HepG2 (cell line): ENCODE measurements around the gene MYOF. TPM values are rescaled to one million over a fixed set of nuclear protein-coding genes. Genes with fewer than 3 reads are reported as not detected.
A peak's percentile ranks its signal among the peaks of the same experiment; 100 is the strongest.

ENCODE experiments used
- ATAC-seq: fragments of 200-7000 bp; cut with Tn5 transposase; 3 replicates; pipeline ENCODE4 v1.9.1; 2020; ENCODE audit warnings: mild to moderate bottlenecking, moderate library complexity
- BruUV-seq: library from RNA; stranded (reverse); fragments of 400-500 nt; replicated peaks from 2 replicates; lab custom pipeline; 2021; lab: Mats Ljungman, UMichigan
- CTCF ChIA-PET: fragments of 300-600 bp; formaldehyde crosslinking; extraction: SDS; loops from one replicate; lab custom pipeline; 2021; ENCODE audit warnings: low total read pairs, inconsistent platforms, low intra/inter-chr PET ratio; lab: Yijun Ruan, JAX
- POLR2A ChIA-PET: fragments of 350-600 bp; sonication (Branson Sonifier 250); formaldehyde crosslinking; loops from one replicate; lab custom pipeline; 2020; ENCODE audit warnings: antibody characterized with exemption, inconsistent platforms; lab: Yijun Ruan, JAX
- DNase-seq: peaks from one replicate; pipeline ENCODE4 v3.0.0-alpha.2; 2015; ENCODE audit warnings: low spot score
- FAIRE-seq: peaks from 3 replicates; lab custom pipeline; 2011; peaks lifted over from hg19 to GRCh38; lab: Jason Lieb, UNC
- H2AFZ ChIP-seq: one replicate; pipeline ENCODE4 v1.6.1; 2011; ENCODE audit warnings: low read length, inconsistent platforms
- H3K27ac ChIP-seq: fragments of 300-600 bp; 3 replicates; pipeline ENCODE4 v1.8.0; 2011; ENCODE audit warnings: mixed run types, mild to moderate bottlenecking, mixed read lengths, low read length, inconsistent platforms; ENCODE audit not compliant: insufficient read depth; ENCODE audit errors: extremely low read length
- H3K27me3 ChIP-seq, 2 experiments: fragments of 200-600 bp in 1 of 2; 2 replicates in 1 of 2; 3 replicates in 1 of 2; pipeline versions ENCODE4 v1.6.0 to v1.8.0; 2011; ENCODE audit warnings: low read length in 2 of 2, mild to moderate bottlenecking in 2 of 2, moderate library complexity in 2 of 2, inconsistent platforms in 1 of 2; ENCODE audit not compliant: insufficient read depth in 2 of 2, control insufficient read depth in 1 of 2
- H3K36me3 ChIP-seq, 2 experiments: fragments of 200-600 bp in 1 of 2; replicated peaks in 1 of 2; 2 replicates in 1 of 2; 3 replicates in 1 of 2; pipeline versions ENCODE4 v1.5.1 to v1.8.0; 2011; ENCODE audit warnings: low read length in 2 of 2, inconsistent platforms in 1 of 2; ENCODE audit not compliant: insufficient read depth in 2 of 2, control insufficient read depth in 1 of 2
- H3K4me1 ChIP-seq: 2 replicates; pipeline ENCODE4 v1.5.1; 2012; ENCODE audit warnings: low read length, inconsistent platforms; ENCODE audit not compliant: insufficient read depth
- H3K4me2 ChIP-seq: 2 replicates; pipeline ENCODE4 v1.6.0; 2011; ENCODE audit warnings: low read depth, low read length, inconsistent platforms
- H3K4me3 ChIP-seq, 3 experiments: fragments of 200-600 bp in 1 of 3; sonication (generic), shearing (Covaris generic) in 1 of 3; replicated peaks in 1 of 3; 2 replicates each; pipeline ENCODE4 v1.5.1; 2011 to 2016; ENCODE audit warnings: low read length in 3 of 3, inconsistent platforms in 2 of 3, low read depth in 2 of 3, mild to moderate bottlenecking in 2 of 3, control low read depth in 1 of 3, mixed read lengths in 1 of 3; ENCODE audit not compliant: insufficient read depth in 1 of 3
- H3K79me2 ChIP-seq: one replicate; pipeline ENCODE4 v1.6.1; 2011; ENCODE audit warnings: low read length, inconsistent platforms; ENCODE audit not compliant: insufficient read depth
- H3K9ac ChIP-seq: 2 replicates; pipeline ENCODE4 v1.6.0; 2011; ENCODE audit warnings: mild to moderate bottlenecking, low read depth, low read length, inconsistent platforms; ENCODE audit not compliant: insufficient read depth
- H3K9me3 ChIP-seq: 2 replicates; pipeline ENCODE4 v1.5.1; 2012; ENCODE audit warnings: mild to moderate bottlenecking, low read length
- H4K20me1 ChIP-seq: 2 replicates; pipeline ENCODE4 v1.6.0; 2011; ENCODE audit warnings: inconsistent platforms, mild to moderate bottlenecking, low read length, moderate library complexity; ENCODE audit not compliant: insufficient read depth
- KLF11 ChIP-seq: IDR thresholded peaks from 2 replicates; pipeline ENCODE4 v1.6.1; 2016; ENCODE audit warnings: missing compliant biosample characterization
- MAZ ChIP-seq, 2 experiments: sonication (generic) in 1 of 2; formaldehyde crosslinking in 1 of 2; IDR thresholded peaks; 2 replicates each; pipeline versions ENCODE4 v1.5.0 to v1.6.1; 2012 to 2020; ENCODE audit warnings: low read depth in 2 of 2, mild to moderate bottlenecking in 2 of 2, borderline replicate concordance in 1 of 2, improper control_type of control experiment in 1 of 2, low read length in 1 of 2, missing genetic modification reagents in 1 of 2, moderate library complexity in 1 of 2
- NONO ChIP-seq, 2 experiments: fragments of 450-650 bp in 1 of 2; sonication (generic) in 1 of 2; formaldehyde crosslinking in 1 of 2; IDR thresholded peaks in 1 of 2; conservative IDR thresholded peaks in 1 of 2; 2 replicates each; pipeline versions ENCODE4 v1.6.1 to v1.8.0; 2017 to 2022; ENCODE audit warnings: mild to moderate bottlenecking in 1 of 2, missing genetic modification reagents in 1 of 2, moderate library complexity in 1 of 2
- PCBP1 ChIP-seq: fragments of 200-400 bp; formaldehyde crosslinking; IDR thresholded peaks from 2 replicates; pipeline ENCODE4 v1.6.1; 2017; ENCODE audit warnings: mild to moderate bottlenecking, low read depth, low read length, borderline replicate concordance
- REPIN1 ChIP-seq: sonication (generic); formaldehyde crosslinking; IDR thresholded peaks from 2 replicates; pipeline ENCODE4 v1.8.0; 2022; ENCODE audit warnings: missing genetic modification reagents, low read depth, mild to moderate bottlenecking, borderline replicate concordance
- SKI ChIP-seq: fragments of 450-650 bp; IDR thresholded peaks from one replicate; pipeline ENCODE4 v1.6.1; 2018; ENCODE audit warnings: mild to moderate bottlenecking; ENCODE audit not compliant: partially characterized antibody
- TAF1 ChIP-seq: sonication (generic); formaldehyde crosslinking; IDR thresholded peaks from 2 replicates; pipeline ENCODE4 v1.4.0; 2020; ENCODE audit warnings: missing genetic modification reagents
- ZFP37 ChIP-seq: sonication (generic); formaldehyde crosslinking; IDR thresholded peaks from 2 replicates; pipeline ENCODE4 v1.4.0; 2020; ENCODE audit warnings: missing genetic modification reagents, borderline replicate concordance
- ZNF570 ChIP-seq: sonication (generic); formaldehyde crosslinking; IDR thresholded peaks from 2 replicates; pipeline ENCODE4 v1.4.0; 2020; ENCODE audit warnings: mild to moderate bottlenecking, missing genetic modification reagents, borderline replicate concordance
- ZNF772 ChIP-seq: sonication (generic); formaldehyde crosslinking; IDR thresholded peaks from 2 replicates; pipeline ENCODE4 v1.5.0; 2020; ENCODE audit warnings: mild to moderate bottlenecking, missing genetic modification reagents
- WGBS: methylation state at CpG from one replicate; pipeline ENCODE4 v1.1.6; 2017; ENCODE audit warnings: low lambda C conversion rate; 5-methylcytosine and 5-hydroxymethylcytosine counted together
- in situ Hi-C: cut with HindIII; loops from 2 replicates; pipeline ENCODE4 v1.10.0; 2017; ENCODE audit warnings: low pct_unique_long_range_greater_than_20kb; ENCODE audit not compliant: extremely low pct_ligation_motif_present
- intact Hi-C: fragments of 100-400 bp; cut with micrococcal nuclease; formaldehyde crosslinking; loops from one replicate; pipeline ENCODE4 v1.10.0; 2022; ENCODE audit not compliant: unreplicated experiment
- polyA plus RNA-seq, 8 experiments: library from polyadenylated mRNA; depleted of rRNA in 3 of 8; stranded (reverse) in 7 of 8; unstranded in 1 of 8; fragments of >200 nt; fragmentation: Illumina TruSeq in 4 of 8; extraction: Trizol in 4 of 8; gene quantifications; 2 replicates each; pipeline versions ENCODE4 v1.2.1 to v1.2.3, GENCODE V29; 2011 to 2016; ENCODE audit warnings: low read depth in 4 of 8, missing spikeins in 1 of 8, mixed read lengths in 1 of 8; ENCODE audit not compliant: insufficient read depth in 1 of 8
- total RNA-seq, 5 experiments: library from RNA; depleted of rRNA; stranded (reverse); fragments of >200 nt; fragmentation: Illumina TruSeq; extraction: Trizol; gene quantifications; 2 replicates each; pipeline ENCODE4 v1.2.3, GENCODE V29; 2016; ENCODE audit warnings: low read depth in 1 of 5
- TF ChIP-seq, protein P1 (sequence below): IDR thresholded peaks from 2 replicates; pipeline ENCODE4 v1.6.1; 2018; ENCODE audit warnings: missing genetic modification reagents

The MYOF gene
- total and polyA plus RNA-seq, 2 of the 13 experiments (the other 11 are each of a cell fraction or from before 2014, with no cell fraction given) = 0.18 to 0.42 TPM

DNA sequence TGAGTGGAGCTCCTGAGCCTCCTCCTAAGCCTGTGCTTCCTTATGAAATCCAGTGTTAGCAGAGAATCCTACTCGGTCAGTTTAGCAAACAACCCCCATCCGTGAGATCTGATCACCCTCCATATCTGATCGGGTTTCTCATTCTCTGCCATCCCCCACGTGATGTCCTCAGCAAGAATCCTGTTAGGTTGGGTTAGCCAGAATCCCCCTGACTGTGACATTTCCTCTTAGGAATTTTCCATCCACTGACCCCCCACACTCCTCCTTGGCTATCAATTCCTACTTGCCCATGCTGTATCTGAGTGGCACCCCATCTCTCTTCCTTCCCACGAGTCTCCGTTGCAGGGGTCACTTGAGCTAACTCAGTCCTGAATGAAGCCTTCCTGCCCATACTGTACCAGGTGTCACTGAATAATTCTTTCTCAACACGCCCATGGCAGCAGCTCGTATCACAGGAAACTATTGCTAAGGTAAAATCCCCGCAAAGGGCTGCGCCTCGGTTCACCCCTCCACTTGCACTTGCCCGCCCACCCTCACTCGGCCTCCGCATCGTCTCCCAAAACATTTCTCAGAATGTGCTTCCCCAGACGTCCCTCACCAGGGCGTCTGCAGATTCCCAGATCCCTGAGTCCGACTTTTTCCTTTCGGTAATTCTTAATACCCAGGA lies 44.1 kb downstream of the MYOF start:
- 92% methylated on average over 17 of the region's 19 CpGs for WGBS
- BruUV-seq = no TSS peak
- no peak overlapping the region for H3K27ac ChIP-seq
- H3K9ac ChIP-seq = no peak overlapping the region
- H3K79me2 ChIP-seq = no peaks in the 10 kb centered on the region
- peak overlapping the region; percentile 77; the same call in 1 of the 2 replicates for H3K4me2 ChIP-seq
- FAIRE-seq (no peak), ATAC-seq (no peak), DNase-seq (no peak)
- intact Hi-C loops (no loop called here), in situ Hi-C loops (no loop called here)
- H3K36me3 ChIP-seq = no peaks in the 10 kb centered on the region
- H3K4me3 ChIP-seq = no peak overlapping the region
- ChIA-PET POLR2A (interaction anchor here (1.1 to 2.5 kb wide), 2 partner anchors 7 to 21 kb away, joined by 3 to 14 read pairs; no protein-coding TSS in a partner anchor), CTCF (no interaction called here)
- H3K4me1 ChIP-seq = peaks cover 25% of the 10 kb centered on the region
- no peaks in the 10 kb centered on the region for H3K9me3 ChIP-seq
- no peak for TF ChIP-seq PCBP1
- no peak for TF ChIP-seq ZFP37 (CRISPR knock-in tag)
- no peak for TF ChIP-seq ZNF772 (CRISPR knock-in tag)
- TF ChIP-seq TAF1 = no peak
- TF ChIP-seq, protein P1, sequence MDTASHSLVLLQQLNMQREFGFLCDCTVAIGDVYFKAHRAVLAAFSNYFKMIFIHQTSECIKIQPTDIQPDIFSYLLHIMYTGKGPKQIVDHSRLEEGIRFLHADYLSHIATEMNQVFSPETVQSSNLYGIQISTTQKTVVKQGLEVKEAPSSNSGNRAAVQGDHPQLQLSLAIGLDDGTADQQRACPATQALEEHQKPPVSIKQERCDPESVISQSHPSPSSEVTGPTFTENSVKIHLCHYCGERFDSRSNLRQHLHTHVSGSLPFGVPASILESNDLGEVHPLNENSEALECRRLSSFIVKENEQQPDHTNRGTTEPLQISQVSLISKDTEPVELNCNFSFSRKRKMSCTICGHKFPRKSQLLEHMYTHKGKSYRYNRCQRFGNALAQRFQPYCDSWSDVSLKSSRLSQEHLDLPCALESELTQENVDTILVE = no peak
- no peak for TF ChIP-seq SKI
- TF ChIP-seq REPIN1 (CRISPR knock-in tag) = no peak
- TF ChIP-seq NONO (IDR thresholded peaks at IDR 0.05) = no peak
- no peak for TF ChIP-seq NONO (CRISPR knock-in tag; conservative IDR thresholded peaks at IDR 0.05)
- TF ChIP-seq MAZ (IDR thresholded peaks at IDR 0.05; ENCODE audit: borderline replicate concordance, low read depth, low read length) = no peak
- no peak for TF ChIP-seq MAZ (CRISPR knock-in tag; IDR thresholded peaks at IDR 0.05; ENCODE audit: low read depth)
- TF ChIP-seq ZNF570 = no peak
- no peak for TF ChIP-seq KLF11 (CRISPR knock-in tag)
- H3K27me3 ChIP-seq = no peaks in the 10 kb centered on the region
- no peaks in the 10 kb centered on the region for H4K20me1 ChIP-seq
- no peak overlapping the region for H2AFZ ChIP-seq
